Measurements from ENCODE around the gene PRKCE.

Gene PRKCE

DNA sequence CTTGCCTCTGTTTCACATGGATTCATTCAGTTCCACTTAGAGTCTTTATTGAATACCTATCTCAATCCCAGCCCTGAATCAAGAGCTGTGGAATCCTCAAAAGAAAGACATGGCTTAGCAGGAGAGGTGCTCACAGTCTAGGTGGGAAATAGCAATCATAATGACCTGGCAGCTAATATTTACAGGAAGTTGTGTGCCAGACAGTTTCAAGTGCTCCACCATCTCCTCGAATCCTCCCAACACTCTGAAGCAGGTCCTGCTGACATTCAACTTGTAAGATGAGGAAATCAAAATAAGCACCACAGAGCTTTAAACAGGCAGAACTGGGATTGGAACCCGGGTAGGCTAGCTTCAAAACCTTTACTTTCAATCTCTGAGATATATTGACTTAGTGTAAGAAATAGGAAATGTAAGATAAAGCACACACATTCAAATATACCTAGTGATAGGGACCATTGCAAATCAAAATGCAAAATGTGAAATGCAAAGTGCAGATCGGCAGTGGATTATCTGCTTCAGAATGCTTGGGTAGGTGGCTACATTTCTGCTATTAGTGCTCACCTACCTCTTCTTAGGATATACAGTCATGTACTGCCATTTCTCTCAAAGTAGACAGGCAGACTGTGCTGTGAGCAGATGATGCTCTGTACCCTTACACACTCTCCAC, 182.0 kb downstream of the PRKCE start:
- TF ChIP-seq, protein P1, sequence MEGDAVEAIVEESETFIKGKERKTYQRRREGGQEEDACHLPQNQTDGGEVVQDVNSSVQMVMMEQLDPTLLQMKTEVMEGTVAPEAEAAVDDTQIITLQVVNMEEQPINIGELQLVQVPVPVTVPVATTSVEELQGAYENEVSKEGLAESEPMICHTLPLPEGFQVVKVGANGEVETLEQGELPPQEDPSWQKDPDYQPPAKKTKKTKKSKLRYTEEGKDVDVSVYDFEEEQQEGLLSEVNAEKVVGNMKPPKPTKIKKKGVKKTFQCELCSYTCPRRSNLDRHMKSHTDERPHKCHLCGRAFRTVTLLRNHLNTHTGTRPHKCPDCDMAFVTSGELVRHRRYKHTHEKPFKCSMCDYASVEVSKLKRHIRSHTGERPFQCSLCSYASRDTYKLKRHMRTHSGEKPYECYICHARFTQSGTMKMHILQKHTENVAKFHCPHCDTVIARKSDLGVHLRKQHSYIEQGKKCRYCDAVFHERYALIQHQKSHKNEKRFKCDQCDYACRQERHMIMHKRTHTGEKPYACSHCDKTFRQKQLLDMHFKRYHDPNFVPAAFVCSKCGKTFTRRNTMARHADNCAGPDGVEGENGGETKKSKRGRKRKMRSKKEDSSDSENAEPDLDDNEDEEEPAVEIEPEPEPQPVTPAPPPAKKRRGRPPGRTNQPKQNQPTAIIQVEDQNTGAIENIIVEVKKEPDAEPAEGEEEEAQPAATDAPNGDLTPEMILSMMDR (IDR thresholded peaks at IDR 0.05; ENCODE audit: low read depth, low read length, missing control alignments), result no peak
- no peak overlapping the region for H3K4me3 ChIP-seq (ENCODE audit: low read depth, low read length)
- no peak for DNase-seq (ENCODE audit: low read depth)

DNA sequence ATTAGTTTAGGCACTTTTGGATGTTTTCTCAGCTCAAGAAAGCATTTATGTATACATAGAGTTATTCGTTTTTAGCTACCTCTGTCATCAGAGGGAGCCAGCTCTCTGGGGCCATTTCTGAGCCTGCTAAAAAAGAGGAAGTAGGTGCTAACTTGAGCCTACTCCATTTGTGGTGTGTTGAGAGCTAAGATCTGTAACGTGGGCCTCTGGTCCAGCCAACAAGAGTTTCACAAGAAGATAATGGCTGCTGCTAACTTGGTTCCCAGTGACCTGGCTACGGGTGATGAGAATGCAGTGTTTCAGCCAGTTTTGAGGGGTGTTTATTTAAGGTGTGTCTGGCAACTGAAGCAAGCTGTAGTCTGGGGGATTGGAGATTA, 182.5 kb downstream of the PRKCE start:
- TF ChIP-seq, protein P1 (IDR thresholded peaks at IDR 0.05; ENCODE audit: low read depth, low read length, missing control alignments), result no peak
- no peak overlapping the region for H3K4me3 ChIP-seq (ENCODE audit: low read depth, low read length)
- DNase-seq (ENCODE audit: low read depth), result peak; percentile 80

DNA sequence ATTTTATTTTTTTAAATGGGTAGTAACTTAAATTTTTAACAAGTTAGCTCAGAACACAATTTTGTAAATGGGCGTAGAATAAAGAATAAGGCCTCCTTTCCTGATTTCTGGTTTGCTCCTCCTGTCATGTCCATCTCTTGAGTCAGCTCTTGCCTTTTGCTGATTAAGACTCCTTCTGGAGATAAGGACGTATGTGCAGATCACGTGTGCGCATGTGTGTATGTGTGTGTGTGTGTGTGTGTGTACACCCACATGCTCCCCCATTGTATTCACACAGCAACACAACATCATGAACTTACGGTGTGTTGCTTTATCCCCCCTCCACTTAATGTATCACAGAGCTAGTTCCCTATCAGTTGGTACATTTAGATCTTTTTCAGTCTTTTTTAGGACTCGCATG, 182.9 kb downstream of the PRKCE start:
- no peak overlapping the region for H3K4me3 ChIP-seq (ENCODE audit: low read depth, low read length)
- no peak for DNase-seq (ENCODE audit: low read depth)
- TF ChIP-seq, protein P1 (IDR thresholded peaks at IDR 0.05; ENCODE audit: low read depth, low read length, missing control alignments), result no peak

DNA sequence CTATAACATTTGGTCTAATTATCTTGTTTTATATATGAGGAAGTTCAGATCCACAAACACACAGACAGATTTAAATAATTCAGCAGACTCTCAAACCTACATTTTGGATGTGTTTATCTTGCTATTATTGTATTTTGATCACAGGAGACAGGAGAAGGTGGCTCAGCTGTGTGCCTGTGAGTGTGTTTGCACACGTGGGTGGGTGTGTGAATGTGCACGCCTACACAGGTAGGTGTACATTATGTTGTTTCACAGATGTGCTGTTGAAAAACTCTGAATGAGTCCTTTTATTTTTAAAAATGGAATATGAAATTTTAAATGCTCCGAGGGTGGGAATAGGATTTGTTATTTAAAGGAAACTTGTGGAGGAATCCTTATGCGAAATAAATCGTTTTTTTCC, 183.4 kb downstream of the PRKCE start:
- no peak for DNase-seq (ENCODE audit: low read depth)
- TF ChIP-seq, protein P1 (IDR thresholded peaks at IDR 0.05; ENCODE audit: low read depth, low read length, missing control alignments), result no peak
- H3K4me3 ChIP-seq (ENCODE audit: low read depth, low read length), result no peak overlapping the region

DNA sequence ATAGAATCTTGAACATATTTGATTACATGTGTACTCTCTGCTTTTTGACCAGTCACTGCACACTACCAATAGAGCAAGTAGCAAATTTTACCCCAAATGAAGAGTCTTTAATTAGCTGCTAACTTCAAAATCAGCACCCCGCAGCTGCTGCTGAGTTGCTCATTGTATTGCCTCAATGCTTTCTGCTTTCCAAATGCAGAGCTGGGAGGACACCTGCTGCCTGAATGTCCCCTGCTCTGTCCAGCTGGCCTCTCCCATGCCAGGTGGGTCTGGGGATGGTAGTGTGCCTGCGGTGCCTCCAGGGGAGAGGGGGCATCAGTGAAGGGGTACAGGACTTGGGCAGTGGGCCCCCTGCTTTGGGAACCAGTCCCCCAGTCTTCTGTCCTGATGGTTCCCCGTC, 184.8 kb downstream of the PRKCE start:
- H3K4me3 ChIP-seq (ENCODE audit: low read depth, low read length), result no peak overlapping the region
- TF ChIP-seq, protein P1 (IDR thresholded peaks at IDR 0.05; ENCODE audit: low read depth, low read length, missing control alignments), result no peak
- DNase-seq (ENCODE audit: low read depth), result no peak

DNA sequence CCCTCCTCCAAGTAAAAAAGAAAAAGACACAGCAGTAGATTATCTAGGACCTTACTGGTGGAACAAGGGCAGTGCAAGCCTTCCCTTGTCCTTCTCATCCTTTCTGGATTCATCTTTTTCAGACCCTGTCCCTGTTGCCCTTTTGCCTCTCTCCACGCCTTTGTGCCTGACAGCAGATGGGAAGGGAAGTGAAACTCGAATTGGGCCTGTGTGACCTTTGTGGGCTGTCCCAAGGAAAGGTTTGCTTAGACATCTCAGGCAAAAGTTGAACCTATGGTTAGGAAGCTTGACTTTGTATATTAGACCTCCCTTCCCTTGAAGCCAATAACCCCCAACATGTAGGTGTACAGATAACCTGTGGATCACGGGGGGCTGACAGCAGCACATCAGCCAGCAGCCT, 185.3 kb downstream of the PRKCE start:
- TF ChIP-seq, protein P1 (IDR thresholded peaks at IDR 0.05; ENCODE audit: low read depth, low read length, missing control alignments), result no peak
- no peak overlapping the region for H3K4me3 ChIP-seq (ENCODE audit: low read depth, low read length)
- DNase-seq (ENCODE audit: low read depth), result peak; percentile 55

DNA sequence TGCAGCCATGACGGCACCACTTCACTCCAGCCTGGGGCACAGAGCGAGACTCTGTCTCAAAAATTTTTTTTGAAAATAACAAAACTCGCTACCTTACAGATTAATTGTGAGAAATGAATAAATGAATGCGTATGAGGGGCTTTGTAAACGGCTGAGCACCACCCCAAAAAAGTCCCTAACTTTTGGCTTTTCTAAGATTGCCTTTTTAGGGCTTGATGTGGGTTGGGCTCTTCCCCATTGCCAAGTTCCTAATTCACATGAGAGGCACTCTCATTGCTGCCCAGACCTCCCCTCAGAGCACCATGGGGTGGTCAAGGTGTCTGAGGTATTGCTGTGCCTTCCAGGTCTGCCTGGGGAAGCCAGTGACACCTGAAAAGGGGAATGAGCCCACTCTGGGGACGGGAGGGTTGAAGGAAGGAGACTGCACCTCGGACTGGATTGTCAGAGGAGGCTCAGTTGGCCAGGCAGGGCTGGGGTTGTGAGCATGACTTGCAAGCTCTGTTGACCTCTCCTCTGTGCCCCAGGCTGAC, 186.4 kb downstream of the PRKCE start:
- TF ChIP-seq, protein P1 (IDR thresholded peaks at IDR 0.05; ENCODE audit: low read depth, low read length, missing control alignments), result no peak
- no peak overlapping the region for H3K4me3 ChIP-seq (ENCODE audit: low read depth, low read length)
- no peak for DNase-seq (ENCODE audit: low read depth)
